GM18861 (cell line): ENCODE measurements around the gene SCFD2.
"Not testable (repeated sequence)": the region's sequence is repeated elsewhere in the genome, so short reads cannot be mapped to it uniquely, and the experiment has no call there.

Experiments used
- ATAC-seq: cut with Tn5 transposase; IDR thresholded peaks from one replicate; pipeline ENCODE4 v1.9.1; 2021; ENCODE audit not compliant: unreplicated experiment

SCFD2 gene

DNA sequence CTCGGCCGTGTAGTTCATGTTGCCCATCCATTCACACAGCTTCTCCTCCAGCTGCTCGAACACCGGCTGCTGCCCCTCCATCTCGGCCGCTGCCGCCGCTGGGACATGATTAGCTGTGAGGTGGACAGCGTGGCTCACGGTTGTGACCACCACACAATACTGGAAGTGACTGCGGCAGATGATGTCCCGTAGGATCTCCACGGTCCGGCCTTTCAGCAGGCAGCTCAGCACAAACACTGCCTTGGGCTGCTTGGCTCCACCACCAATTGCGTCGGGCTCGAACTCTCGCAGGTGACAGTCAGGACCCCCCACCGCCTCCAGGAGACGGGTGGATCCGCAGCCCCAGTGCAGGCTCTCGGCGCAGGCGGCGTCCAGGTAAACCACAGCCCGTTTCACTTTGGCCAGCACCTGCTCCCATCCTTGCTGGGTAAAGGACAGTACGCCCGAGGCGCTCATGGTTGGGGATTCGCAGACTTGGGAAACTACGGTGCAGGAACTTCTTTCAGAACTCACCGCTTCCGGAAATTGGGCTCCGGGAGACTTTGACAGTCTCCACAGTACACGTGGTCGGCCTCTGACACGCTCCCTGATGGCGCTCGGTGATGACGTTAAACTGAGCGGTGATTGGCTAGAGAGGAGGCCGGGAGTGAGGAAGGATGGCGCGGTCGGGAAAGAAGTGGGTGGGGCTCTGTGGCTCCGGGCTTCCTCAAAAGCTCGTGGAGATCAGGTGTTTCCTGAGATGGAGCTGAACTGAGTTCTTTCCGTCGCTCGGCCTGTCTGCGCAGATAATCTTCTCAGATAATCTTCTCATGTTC is at the start of gene SCFD2:
SCFD2 (minus strand) TSS at position 576 of the 815 bp plus-strand sequence.
- ATAC-seq = peak; percentile 93

DNA sequence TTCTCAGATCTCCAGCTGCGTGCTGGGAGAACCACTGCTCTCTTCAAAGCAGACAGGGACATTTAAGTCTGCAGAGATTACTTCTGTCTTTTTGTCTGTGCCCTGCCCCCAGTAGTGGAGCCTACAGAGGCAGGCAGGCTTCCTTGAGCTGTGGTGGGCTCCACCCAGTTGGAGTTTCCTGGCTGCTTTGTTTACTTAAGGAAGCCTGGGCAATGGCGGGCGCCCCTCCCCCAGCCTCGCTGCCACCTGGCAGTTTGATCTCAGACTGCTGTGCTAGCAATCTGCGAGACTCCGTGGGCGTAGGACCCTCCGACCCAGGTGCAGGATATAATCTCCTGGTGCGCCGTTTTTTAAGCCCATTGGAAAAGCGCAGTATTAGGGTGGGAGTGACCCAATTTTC is 43.6 kb upstream of the SCFD2 start:
- not testable (repeated sequence) for ATAC-seq

DNA sequence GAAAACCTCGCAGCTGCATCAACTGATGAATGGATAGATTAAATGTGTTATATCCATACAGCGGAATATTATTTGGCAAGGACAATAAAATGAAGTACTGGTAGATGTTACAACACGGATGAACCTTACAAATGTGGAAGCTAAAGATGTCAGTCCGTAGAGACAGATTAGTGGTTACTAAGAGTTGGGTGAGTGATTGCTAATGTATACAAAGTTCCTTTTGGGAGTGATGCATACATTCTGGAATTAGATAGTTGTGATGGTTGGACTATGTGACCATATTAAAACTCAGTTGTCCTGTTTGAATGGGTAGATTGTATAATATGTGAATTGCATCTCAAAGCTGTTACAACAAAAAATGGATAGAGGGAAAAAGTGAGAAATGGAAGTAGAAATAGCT is 14.4 kb upstream of the SCFD2 start:
- ATAC-seq = no peak

DNA sequence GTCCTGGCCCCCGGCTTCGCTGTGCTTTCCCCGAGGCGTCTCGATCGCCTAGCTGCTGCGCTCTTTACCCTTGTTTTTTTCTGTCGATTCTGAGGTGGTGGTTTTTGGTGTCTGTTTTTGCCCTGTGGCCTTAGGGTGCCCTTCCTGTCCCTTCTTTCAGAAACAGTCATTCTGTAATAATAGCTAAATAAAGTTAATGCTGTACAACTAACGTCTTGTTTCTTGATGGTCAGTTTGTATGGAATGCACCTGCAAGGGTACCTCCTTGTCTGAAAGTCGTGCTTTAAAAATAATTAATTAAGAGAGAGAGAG is 12.3 kb upstream of the SCFD2 start:
- peak; percentile 22 for ATAC-seq

DNA sequence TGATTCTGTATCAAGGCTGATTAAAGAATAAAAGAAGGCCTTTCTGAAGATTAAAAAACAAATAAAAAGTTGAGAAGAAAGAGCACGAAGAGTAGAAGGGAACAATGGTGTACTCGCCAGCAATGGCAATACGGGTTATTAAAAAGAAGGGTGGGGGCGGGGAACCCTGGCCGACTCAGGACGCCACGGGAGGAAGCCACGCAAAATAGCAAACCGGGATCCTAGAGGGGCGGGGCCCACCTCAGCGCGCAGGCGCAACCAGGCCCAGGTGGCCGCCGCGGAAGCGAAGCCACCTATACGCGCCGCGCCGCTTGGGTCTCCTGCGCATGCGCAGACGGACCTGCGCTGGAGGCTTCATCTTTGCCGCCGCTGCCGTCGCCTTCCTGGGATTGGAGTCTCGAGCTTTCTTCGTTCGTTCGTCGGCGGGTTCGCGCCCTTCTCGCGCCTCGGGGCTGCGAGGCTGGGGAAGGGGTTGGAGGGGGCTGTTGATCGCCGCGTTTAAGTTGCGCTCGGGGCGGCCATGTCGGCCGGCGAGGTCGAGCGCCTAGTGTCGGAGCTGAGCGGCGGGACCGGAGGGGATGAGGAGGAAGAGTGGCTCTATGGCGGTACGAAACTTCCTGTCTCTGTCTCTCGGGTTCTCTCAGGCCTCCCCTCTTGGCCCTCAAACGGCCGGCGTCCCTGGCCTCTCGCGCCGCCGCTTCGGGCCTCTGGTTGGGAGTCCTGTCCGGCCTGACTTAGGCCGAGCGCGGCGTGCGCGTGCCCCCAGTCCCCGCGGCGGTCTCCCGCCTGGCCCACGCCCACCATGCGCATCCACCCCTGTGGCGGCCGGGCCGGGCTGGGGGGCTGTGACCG is 11.7 kb upstream of the SCFD2 start, which contains the start of gene FIP1L1:
FIP1L1 (plus strand) TSS at position 323 of the 852 bp plus-strand sequence; CDS start at position 521, 198 bp downstream.
- peak; percentile 77 for ATAC-seq

DNA sequence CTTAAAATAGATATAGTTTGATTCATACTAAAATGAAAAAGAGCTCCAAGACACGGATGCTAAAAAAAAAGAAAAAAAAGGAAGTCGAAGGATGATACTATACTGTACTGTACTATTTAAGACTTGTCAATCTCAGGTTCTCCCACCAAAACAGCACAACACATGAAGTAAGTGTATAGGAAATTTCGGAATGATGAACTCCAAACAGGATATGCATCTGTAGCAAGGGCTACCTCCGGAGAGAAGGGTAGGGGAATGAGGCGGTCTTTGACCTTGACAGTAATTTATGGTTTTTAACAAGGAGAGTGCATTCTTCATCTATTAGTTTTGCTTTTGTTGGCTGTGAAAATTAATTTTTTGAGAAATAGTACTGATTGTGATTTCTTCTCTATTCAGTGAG is 11.0 kb upstream of the SCFD2 start:
- no peak for ATAC-seq

DNA sequence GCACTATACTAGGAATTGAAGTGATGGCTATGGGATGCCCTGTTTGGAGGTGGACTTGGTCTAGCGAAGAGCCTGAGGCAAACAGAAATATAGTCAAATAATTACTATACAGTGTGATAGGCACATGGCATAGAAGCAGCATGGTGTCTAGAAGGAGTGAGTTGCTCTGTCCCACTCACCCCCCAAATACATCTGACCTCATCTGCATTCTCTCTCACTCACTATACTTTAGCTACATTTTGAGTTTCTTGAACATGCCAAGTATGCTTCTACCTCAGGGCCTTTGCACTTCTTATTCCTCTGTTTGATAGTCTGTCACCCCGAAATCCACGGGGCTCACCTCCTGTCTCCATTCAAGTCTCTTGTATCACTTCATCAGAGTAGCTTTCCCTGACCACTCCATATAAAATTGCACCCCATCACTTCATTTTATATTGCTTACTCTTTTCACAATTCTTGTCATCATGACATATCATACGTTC is 9.0 kb upstream of the SCFD2 start:
- ATAC-seq = no peak

DNA sequence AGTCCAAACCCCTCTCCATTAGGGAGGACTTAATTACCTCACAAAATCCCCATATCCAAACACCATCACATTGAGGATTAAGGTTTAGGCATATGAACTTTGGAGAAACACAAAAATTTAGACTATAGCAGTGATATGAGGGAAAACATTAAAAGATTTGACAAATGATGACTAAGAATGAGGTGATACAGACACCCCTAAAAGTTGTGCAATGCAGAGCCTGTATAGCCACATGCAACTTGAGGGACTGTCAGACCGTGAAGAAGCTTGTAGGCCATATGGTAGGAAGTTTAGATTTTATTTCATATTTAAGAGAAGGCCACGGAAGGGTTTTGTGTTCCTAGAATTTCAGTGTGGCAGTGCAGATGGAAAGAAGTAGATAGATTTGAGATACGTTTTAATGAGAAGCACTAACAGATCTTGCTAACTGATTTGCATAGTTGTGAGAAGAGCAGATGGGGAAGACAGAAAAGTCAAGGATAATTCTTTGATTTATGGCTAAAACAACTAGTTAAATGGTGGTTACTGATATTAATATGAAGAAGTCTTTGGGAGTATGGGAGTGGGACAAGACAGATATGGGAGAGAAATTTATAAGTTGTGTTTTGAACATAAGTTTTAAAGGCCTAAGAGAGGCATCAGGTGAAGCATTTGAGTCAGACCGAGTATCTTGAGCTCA is 6.1 kb upstream of the SCFD2 start:
- no peak for ATAC-seq

DNA sequence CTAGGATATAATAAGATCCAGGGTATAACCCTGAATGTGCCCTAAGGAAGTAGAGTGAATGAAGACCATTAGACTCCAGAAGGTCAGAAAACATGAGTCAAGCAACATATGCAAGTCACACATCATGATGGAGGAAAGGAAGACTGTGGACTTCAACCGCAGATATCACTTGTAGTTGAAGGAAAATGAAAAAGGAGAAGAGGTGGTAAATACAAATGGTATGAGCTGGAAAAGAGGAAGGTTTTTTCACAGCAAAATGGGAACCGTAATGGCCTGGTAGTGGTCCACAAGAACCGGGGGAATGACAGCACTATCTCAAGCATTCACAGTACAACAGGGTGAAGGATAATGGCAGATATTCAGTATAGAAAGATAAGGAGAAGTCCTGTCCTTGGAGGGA is 5.2 kb upstream of the SCFD2 start:
- ATAC-seq = no peak

DNA sequence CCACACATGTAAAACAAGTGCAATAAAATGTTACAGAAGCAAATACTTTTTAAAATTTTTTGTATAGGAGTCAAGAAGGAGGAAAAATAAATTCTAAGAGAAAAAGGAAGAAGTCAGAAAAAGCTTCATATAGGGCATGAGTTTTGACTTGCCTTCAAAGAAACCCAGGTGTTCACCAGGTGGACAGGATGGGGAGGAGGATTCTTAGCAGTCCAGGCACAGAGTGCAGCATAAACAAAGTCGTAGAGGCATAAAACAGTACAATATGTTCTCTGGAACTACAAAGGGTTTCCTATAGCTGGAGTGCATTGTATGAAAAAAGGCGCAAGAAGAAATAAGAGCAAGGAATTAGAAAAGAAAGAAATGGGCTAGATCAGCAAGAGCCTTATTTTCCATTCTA is 1.9 kb upstream of the SCFD2 start:
- ATAC-seq = no peak

DNA sequence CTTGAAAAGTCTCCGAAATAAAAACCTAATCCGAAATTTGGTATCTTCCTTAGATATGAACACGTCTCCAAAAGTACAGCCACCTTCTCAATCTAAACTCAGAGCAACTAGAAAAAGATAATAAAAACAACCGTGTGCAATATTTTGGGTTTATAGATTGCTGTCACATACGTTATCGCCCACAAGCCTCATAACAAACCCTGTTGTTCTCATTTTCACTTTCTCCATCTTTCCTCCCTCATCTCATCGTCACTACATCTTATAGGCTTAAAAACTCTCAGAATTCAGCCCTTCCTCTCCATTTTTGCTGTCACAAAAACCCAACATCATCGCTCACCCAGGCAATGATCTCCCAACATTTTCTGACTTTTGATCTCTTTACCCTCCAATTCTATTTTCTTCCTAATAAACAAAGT is 448 bp upstream of the SCFD2 start:
- ATAC-seq = no peak

DNA sequence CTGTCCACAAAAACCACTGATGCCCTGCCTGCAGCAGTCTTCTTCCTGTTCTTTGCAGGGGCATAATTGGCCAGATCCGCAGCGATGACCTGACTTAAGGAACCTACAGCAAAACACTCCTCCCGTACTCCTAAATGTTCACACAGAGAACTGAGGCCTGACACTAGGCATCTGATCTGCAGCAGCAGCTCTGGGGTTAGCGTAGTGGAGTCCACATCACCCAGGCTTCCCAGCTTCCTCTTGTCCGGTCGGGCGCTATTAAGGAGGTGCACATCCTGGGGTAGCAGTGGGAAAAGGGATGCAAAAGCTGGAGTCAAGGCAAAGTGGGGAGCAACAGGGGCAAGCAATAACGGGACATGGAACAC is 758 bp downstream of the SCFD2 start:
- no peak for ATAC-seq

DNA sequence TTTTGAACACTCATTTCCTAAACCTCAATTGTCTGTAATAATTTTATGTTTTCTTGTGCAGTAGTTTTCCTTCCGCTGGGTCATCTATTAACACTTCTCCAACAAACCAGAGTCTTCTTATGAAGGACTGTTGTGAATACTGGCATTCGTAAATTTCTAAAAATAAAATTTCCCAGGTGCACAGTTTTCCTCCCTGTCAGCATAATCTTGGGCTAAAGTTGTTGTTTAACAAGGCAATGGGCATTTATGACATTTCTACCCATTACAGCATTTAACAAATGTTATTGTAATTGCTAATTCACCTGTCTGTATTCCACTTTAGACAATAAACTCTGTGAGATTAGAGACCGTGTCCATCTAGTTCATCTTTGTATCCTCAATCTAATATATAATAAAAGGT is 1.2 kb downstream of the SCFD2 start:
- ATAC-seq = no peak

DNA sequence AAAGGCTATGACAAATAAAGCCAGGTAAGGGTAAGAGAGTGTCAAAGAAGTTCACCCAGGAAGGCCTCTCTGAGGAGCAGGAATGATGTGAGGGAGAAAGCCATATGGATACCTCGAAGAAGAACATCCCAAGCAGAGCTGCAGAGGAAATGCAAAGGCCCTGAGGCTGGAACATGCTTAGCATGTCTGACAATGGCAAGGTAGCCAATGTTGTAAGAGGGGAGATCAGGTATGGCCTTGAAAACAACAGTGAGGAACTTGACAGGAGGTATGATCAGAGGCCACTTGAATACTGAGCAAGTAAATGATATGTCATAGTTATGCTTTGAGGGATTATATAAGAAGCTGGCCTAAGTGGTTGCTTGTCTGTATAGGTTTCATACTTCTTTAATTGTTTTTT is 3.8 kb downstream of the SCFD2 start:
- ATAC-seq = no peak

DNA sequence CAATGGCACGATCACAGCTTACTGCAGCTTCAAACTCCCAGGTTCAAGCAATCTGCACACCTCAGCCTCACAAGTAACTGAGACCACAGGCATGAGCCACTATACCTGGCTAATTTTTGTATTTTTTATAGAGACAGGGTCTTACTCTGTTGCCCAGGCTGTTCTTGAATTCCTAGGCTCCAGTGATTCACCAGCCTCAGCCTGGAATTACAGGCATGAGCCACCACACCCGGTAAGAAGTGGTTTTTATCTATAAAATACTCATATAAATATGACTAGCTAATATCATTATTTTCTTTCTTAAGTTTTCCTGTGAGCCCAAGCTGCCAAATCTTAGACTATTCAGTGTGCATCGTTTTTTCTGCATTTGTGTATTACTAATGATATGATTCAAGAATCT is 4.4 kb downstream of the SCFD2 start:
- ATAC-seq = no peak

DNA sequence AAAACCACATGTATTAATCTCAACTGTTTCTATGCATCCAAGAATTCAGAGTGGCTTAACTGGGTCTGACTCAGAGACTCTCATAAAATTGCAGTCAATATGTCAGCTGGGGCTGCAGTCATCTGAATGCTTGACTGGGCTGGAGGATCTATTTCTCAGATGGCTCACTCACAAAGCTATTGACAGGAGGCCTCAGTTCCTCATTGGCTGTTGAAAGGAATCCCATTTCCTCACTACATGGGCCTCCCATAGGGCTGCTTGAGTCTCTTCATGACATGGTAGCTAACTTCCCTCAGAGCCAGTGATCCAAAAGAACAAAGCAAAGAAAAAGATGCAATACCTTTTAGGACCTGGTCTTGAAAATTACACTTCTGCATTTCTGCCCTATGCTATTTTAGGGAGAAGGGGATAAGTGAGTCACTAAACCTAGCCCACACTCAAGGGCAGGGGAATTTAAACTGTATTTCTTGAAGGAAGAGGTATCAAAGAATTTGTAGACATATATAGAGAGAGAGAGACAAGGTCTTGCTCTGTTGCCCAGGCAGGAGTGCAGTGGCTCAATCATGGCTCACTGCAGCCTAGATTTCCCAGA is 9.8 kb downstream of the SCFD2 start:
- no peak for ATAC-seq

DNA sequence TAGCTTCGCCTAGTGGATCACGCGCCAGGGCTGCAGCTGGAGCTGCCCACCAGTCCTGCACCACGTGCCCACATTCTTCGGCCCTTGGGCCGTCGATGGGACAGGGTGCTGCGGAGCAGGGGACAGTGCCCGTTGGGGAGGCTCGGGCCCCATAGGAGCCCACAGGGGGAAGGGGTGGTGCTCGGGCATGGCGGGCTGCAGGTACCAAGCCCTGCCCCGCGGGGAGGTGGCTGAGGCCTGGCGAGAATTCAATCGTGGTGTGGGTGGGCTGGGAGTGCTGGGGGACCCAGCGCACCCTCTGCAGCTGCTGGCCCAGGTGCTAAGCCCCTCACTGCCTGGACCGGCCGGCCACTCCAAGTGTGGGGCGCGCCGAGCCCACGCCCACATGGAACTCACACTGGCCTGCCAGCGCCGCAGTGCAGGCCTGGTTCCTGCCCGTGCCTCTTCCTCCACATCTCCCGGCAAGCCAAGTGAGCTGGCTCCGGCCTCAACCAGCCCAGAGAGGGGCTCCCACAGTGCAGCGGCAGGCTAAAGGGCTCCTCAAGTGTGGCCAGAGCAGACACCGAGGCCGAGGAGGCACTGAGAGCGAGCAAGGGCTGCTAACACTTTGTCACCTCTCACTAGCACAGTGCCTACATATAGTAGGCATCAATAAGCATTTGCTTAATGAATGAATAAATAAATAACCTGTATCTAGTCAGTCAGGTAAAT is 11.7 kb downstream of the SCFD2 start:
- no peak for ATAC-seq

DNA sequence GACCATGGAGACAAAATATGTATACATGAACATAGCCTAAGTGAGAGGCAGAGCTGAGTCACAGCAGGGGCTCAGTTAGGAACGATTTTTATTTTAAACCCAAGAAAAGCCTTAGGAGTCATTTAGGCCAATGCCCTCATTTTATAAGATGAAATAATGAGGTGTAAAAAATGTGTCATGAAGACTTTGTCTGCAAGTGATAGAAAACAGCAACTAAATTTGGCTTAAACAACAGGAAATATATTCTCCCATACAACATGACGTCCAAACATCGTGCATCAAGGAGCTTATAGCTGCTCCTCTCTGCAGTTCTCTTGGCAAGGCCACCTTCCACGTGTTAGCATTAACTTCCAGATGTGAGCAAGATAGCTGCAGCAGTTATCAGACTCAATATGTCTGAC is 16.8 kb downstream of the SCFD2 start:
- ATAC-seq = no peak

DNA sequence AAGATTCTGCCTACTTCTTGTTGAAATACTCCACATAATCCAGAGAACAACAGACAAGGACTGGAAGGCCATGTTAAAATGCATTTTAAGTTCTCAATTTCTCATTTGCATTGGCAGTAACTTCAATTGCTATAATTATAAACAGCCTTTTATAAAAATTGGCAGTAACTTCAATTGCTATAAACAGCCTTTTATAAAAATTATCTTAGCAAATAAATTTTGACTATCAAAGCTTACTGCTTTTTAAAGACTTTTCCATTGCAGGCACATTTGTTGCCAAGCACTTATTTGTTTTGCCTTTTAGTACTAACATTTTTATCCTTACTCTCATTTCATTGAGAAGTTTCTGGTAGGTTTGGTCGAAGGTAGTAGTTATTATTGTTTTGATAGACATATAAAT is 17.8 kb downstream of the SCFD2 start:
- ATAC-seq = no peak
